Stimulated activated CD4-positive, alpha-beta T cell treated with anti-CD3 and anti-CD28 coated beads, TNF-alpha, amount 100 ng/mL, for 1 hour (primary cell): ENCODE results near the gene CFAP45.

Source experiments
- DNase-seq, 3 donors: peaks; one replicate each; pipeline ENCODE4 v3.0.0-alpha.2; 2020; ENCODE audit warnings: low read depth in 3 of 3, low spot score in 1 of 3

Gene CFAP45

DNA sequence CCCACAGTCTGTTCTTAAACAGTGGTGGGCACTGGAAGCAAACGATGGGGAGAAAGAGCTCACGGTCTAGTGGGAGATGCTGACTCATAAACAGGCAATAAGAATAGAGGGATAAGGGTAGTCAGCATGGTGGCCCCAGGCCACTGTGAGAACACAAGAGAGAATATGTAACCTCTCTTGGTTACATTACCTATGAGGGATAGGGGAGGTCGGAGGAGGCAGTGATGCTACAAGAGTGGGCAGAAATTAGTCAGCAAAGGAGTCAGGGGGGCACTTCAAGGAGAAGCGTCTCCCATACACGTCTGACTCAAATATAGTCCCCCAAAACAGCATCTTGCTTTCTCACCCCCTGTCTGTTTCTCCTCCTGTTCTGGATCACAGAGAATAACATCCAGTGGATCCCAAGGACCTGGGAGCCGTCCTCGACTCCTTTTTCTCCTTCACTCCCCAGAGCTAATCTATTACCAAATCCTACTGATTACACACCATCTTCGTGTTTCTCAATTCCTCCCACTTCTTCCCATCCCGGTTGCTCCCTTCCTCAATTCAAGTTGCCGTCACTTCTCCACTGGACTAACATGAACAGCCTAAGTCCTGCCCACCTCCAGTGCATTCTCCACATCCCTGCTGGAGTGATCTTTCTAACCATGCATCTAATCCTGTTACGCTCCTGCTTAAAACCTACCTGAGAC, 71.2 kb downstream of the CFAP45 start:
- DNase-seq: no peak

DNA sequence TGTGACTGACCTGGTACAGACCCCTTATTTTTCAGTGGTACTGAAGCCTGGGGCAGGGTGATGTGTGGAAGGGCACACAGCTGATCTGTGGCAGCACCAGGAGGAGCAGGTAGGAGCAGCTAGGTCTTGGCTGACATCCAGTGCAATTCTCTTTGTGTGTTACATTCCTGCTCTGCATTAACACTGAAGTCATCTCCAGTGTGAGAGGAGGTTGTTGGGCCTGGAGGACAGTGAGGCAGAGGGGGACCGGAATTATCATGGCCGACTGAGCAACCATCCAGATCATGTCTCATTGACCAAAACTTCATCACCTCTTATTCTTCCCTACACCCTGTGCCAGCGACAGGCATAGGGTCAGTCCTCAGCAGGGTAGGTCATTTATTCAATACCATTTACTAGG, 71.8 kb downstream of the CFAP45 start:
- DNase-seq: no peak

DNA sequence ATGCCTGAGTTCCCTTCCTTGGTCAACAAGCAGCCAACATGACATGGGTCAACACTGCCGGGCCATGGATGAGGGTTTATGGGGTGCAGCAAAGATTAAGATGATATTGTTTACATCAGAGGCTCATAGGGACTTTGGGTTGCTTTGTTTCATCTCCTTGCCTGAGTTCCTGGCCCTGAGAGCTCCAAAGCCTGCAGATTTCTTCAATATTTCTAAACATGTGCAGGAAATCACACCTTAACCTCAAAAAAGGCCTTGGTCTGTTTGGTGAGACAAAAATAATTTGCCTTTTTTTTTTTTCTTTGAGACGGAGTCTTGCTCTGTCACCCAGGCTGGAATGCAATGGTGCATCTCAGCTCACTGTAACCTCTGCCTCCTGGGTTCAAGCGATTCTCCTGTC, 72.4 kb downstream of the CFAP45 start:
- DNase-seq: no peak

DNA sequence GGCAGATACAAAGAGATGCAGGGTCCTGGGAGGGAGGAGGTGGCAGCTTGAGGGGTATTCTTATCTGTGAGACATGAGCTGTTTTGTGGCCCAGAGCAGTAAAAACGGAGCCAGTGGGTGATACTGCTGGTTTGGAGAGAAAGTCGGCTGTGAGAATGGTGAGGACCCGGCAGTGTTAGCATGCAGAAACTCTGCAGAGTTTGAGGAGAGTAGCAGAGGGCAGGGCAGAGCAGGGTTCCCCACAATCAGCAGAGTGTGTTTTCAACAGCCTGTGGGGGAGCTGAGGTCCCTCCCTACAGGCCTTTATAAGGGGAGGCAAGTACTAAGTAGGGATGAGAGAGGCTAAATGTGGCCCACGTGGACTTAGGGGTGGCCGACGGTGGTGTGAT, 72.9 kb downstream of the CFAP45 start:
- no peak for DNase-seq

DNA sequence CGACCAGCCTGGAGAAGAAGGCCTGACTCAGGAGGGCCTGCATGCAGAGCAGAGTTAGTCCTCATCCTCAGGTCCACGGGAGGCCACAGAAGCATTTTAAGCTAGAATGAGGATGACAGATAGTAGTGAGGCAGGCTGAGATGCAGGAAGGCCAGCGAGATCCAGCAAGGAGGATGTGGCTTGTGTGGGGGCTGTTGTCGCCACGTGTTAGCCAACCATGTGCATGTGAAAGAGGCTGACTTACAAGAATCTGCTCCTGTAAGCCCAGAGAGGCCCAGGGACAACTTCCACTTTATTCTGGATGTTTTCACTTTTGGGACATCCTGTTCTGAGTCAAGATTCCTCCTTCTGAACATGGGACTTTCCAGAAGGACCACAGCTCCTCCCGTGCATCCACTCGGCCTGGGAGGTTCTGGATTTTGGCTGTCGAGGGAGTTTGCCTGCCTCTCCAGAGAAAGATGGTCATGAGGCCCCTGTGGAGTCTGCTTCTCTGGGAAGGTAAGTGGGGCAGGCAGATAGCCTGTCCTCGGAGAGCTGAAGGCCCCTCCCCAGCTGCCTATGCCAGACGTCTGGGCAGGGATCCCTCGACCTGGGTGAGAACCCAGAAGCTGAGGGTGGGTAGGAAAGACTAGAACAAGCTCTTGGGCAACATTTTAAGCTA, 73.4 kb downstream of the CFAP45 start, which contains the start of gene SLAMF8:
Gene SLAMF8, plus strand, starts transcription at position 433 of the 661 bp plus-strand sequence. Its CDS starts 26 bp downstream, at position 459.
- DNase-seq: no peak

DNA sequence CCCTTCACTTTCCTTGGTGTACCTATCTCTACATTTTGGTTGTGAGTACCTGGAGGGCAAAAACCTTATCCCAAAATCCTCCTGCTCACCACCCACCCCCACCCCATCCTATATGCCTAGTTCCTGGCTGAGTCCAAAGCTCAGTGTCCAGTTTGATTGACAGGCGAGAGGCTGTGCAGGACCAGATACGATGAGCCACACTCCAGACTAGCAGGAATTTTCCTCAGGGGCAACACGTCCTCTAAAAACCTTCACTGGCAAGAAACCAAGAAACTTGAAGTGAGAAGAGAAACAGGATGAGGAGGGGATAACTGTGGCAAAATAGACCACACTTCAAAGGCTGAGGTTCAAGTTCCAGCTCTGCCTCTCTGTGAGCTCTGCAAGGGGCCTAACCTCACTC, 74.4 kb downstream of the CFAP45 start:
- DNase-seq: no peak

DNA sequence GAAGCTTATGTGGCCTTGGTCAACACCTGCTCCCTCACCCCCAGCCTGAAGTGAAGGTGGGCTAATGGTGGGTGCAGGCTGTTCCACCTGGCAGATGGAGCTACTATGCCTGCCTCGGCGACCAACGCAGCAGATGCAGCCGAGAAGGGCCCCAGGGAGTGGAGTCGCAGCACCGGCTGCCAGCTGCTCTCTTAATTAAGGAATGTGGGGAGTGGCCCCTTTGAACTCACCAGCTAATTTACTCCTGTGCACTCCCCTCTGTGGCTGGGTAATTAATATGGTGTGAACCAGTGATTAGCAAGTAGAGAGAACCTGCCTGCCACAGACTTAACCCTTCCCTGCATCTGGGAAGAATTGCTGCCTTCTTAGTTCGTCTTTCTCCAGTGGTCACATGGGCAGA, 76.6 kb downstream of the CFAP45 start:
- DNase-seq: no peak
